Mammary epithelial cell (primary cell): ENCODE data around the gene NRSN2.

Experiments
- CTCF ChIP-seq, 2 donors: IDR thresholded peaks in 1 of 2; conservative IDR thresholded peaks in 1 of 2; 2 replicates each; pipeline ENCODE4 v1.5.1; 2011 to 2012; ENCODE audit warnings: inconsistent platforms in 2 of 2, low read length in 2 of 2, mild to moderate bottlenecking in 2 of 2, control low read depth in 1 of 2, low read depth in 1 of 2; ENCODE audit not compliant: insufficient read depth in 1 of 2; ENCODE audit errors: extremely low read depth in 1 of 2
- EZH2 ChIP-seq: IDR thresholded peaks from 2 replicates; pipeline ENCODE4 v1.6.1; 2012; ENCODE audit warnings: low read length, inconsistent platforms, borderline replicate concordance

- TF ChIP-seq CTCF (conservative IDR thresholded peaks at IDR 0.05 in 1 of 2, IDR thresholded peaks at IDR 0.05 in 1 of 2; ENCODE audit: extremely low read depth in 1 of 2, insufficient read depth in 1 of 2, low read depth in 1 of 2, low read length in 2 of 2): peak; percentile 84 to 89
- TF ChIP-seq EZH2: no peak
These were observed 16.4 kb upstream of the NRSN2 start for GRCh38 chr20:330233-331149.
